ENCODE results near the gene RAET1G.

DNA sequence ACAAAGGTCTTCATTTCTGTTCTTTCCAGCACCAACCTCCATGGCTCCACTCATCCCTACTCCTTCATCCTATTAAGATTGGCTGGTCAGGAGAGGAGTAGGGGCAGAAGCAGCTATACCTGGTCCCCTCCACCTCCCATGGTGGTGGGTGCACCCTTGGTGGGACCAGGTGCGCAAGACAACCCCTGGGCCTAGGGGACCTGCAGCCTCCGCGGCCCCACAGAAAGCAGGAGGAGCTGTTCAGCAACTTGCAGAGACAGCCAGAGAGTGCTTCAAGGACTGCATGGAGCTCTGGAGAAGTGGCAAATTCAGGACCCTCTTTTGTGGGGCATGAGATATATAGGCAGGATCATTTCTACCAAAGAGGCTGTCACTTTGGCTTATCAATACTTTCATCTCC lies 28.7 kb upstream of the RAET1G start:
- TF ChIP-seq, protein P1, sequence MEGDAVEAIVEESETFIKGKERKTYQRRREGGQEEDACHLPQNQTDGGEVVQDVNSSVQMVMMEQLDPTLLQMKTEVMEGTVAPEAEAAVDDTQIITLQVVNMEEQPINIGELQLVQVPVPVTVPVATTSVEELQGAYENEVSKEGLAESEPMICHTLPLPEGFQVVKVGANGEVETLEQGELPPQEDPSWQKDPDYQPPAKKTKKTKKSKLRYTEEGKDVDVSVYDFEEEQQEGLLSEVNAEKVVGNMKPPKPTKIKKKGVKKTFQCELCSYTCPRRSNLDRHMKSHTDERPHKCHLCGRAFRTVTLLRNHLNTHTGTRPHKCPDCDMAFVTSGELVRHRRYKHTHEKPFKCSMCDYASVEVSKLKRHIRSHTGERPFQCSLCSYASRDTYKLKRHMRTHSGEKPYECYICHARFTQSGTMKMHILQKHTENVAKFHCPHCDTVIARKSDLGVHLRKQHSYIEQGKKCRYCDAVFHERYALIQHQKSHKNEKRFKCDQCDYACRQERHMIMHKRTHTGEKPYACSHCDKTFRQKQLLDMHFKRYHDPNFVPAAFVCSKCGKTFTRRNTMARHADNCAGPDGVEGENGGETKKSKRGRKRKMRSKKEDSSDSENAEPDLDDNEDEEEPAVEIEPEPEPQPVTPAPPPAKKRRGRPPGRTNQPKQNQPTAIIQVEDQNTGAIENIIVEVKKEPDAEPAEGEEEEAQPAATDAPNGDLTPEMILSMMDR (IDR thresholded peaks at IDR 0.05) = no peak
- no peak for TF ChIP-seq POLR2A (IDR thresholded peaks at IDR 0.05)
